Renal pelvis (tissue), 4 donors: Measurements from ENCODE around the gene MYCBP2. TPM values are rescaled to one million over a fixed set of nuclear protein-coding genes. Genes with fewer than 3 reads are reported as not detected.

Experiments
- DNase-seq: peaks from one replicate; pipeline ENCODE4 v3.0.0-alpha.2; 2013
- polyA plus RNA-seq, 3 donors: library from polyadenylated mRNA; unstranded; fragments of 120-200 nt; gene quantifications; one replicate each; pipeline ENCODE4 v1.2.1, GENCODE V29; 2013; ENCODE audit not compliant: insufficient read length in 3 of 3

Gene MYCBP2
- polyA plus RNA-seq, 3 donors = 61.7 to 78.0 (median 63.1) TPM

DNA sequence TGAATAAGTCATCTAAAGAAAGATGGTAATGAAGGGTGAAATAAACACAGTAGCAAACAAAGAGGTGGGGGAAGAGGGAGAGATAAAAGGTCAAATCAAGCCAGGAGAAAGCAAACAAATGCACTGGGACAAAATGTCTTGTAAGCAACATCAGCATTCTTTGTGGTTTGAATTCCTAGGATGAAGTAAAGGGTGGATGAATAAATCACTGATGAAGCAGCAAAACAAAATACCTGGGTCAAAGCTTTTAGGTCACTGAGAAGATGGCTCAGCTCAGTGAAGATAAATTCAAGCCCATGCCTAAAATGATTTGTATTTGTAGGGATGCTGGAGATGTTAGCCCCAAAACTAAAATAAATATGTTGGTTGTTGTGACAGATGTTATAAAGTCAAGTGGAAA, 213.4 kb downstream of the MYCBP2 start:
- DNase-seq = no peak

GRCh38 chr13:77105051-77105450, 221.8 kb downstream of the MYCBP2 start:
- DNase-seq = no peak

- no peak for DNase-seq
Measured at GRCh38 chr13:77099415-77099814, 227.5 kb downstream of the MYCBP2 start.

GRCh38 chr13:77095288-77095687, 231.6 kb downstream of the MYCBP2 start:
- no peak for DNase-seq

DNA sequence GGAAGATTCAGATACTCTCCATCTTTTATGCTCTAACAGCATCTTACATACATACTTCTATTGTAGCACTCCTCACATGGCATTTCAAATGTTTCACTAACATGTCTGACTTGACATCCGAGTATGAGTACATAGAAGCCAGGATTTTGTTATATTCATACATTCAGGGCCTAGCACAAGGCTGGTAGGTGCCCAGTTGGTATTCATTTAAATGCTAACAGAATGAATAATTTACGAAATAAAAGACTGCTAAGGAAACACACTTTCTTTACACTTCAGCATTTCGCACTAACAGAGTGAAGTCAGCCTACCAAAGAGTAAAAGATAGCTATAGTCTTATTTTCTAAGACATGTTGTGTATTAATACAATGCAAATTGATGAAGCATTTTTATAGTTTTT, 232.1 kb downstream of the MYCBP2 start:
- no peak for DNase-seq

- DNase-seq = no peak
Measured at GRCh38 chr13:77093735-77094134, 233.2 kb downstream of the MYCBP2 start.

DNA sequence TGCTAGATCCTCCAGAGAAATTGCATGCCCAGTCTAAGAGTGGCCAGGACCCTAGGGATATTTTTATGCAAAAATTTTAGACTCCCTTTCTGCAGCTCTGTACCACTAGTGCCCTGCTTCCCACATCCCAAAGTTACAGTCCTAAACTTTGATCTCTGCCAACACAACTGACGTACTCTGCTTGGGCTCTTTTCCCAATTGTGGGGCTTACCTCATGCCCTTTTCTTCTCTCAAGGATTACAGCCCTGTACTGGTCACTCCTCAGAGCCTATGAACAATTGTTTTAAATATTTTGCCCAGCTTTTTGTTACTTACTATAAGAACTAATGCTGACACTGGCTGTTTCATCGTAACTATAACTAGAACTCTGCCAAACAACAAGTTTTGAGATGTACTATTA, 242.1 kb downstream of the MYCBP2 start:
- DNase-seq = no peak

DNA sequence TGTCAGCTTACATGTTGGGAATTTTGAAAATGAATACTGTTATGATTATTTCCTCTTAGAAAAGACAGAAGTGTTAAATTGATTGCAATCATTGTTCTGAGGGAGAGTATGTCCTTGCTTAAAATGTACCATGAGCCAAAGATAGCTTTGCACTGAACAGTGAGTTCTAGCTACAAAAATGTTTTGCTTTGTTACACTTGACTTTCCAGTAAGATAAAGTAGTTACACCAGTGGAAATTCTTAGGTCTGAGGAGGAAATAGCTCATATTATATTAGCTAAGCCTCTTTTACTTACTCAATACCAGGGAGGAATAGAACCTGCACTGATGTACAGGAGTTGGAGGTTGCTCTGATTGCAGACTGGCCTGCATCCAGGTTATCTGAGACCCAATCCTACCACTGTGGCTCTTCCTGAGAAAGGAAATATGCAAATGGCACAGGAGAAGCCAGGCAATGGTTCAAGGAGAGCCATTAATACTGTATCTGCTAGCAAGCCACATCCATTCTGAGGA, 246.9 kb downstream of the MYCBP2 start:
- DNase-seq = no peak

DNA sequence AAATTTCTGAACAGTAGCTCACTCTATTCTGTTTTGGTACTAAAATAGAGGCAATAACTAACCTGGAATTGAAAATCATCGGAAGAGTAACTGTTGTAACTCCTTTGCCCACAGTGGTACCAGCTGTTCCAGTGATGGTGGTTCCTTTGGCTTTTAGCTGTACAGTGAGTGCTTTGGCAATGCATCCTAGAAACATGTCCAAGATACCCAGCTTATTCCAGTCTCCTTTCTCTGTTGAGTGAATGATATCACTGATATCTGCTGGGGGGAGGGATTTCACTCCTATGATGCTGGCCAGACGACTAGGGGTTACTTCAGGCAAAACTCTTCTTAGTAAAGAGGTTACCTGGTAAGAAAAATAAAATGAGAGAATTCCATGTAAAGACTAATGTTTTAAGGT, 259.4 kb downstream of the MYCBP2 start:
- no peak for DNase-seq

- DNase-seq = no peak
Measured at GRCh38 chr13:77065461-77066147, 261.3 kb downstream of the MYCBP2 start.

GRCh38 chr13:77062097-77062496, 264.8 kb downstream of the MYCBP2 start:
- no peak for DNase-seq

DNA sequence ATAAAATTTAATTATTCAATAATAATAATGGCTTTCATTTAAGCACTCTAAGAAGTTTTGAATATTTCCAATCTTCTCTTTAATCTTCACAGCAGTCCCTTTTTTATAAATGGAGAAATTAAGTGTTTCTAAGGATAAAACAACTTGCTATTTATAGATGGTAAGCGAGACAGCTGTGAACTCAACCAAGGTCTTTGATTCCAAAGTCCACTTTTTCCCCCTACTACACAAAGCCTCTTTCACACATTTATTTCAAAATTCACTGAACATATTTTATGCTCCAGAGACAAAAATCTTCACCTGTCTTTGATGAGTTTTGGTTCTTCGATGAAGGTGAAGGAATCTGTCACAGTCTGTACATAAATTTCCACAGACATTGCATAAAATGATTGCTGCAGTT, 265.5 kb downstream of the MYCBP2 start:
- DNase-seq = no peak

DNA sequence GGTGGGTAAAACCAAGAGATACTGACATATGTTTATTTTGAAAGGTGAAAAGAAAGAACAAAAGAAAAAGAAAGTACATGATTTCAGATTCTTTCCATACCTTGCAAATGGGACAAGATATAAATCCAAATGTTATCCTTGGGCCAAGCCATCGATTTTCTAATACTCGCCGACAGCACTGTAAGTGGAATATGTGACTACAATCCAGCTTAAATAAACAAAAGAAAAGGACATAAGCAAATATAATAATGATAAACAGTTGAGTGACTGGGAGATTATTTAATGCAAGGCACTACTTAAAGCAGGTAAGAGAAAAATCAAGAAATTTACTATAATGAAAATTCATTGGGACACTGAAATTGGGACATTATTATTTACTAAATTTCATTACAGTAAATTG, 270.0 kb downstream of the MYCBP2 start:
- DNase-seq = no peak

DNA sequence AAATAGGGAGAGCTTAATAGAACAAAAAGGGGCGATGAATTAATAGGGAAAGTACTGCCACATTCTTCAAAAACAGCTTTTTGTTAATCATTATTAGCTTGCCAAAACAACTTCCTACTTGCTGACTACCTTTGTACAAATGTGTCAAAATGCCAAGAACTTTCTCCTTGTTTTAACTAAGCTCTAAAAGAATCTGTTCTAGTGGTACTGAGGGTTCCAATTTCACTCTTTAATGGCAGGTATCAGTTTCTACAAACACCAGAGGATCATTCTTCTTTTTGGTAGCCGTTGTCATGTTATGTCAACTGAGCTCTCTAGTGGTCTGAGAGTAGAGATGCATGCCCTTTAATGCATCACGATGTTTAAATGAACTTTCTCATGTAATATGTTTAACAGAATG, 270.5 kb downstream of the MYCBP2 start:
- DNase-seq = peak; percentile 26

GRCh38 chr13:77055158-77055557, 271.7 kb downstream of the MYCBP2 start:
- DNase-seq = no peak

- DNase-seq = no peak
Measured at GRCh38 chr13:77053192-77053591, 273.7 kb downstream of the MYCBP2 start.

DNA sequence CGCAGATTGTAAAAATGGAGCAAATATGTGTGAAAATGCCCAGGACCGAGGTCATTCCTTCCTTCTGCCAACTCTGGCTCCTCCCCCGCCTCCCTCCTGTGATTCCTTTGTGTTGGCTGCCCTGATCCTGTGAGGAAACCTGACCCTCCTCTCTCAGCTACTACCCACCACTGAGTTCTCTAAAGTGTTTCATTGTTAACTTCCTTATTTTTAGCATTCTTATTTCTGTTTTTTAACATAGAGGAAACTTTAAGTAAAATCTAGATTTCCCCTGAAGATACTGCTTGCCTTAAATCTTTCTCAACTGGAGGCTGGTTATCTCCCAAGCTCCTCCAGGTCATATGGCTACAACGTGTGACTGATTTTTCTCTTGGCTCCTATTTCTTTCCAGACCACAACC, 278.2 kb downstream of the MYCBP2 start:
- DNase-seq = no peak

DNA sequence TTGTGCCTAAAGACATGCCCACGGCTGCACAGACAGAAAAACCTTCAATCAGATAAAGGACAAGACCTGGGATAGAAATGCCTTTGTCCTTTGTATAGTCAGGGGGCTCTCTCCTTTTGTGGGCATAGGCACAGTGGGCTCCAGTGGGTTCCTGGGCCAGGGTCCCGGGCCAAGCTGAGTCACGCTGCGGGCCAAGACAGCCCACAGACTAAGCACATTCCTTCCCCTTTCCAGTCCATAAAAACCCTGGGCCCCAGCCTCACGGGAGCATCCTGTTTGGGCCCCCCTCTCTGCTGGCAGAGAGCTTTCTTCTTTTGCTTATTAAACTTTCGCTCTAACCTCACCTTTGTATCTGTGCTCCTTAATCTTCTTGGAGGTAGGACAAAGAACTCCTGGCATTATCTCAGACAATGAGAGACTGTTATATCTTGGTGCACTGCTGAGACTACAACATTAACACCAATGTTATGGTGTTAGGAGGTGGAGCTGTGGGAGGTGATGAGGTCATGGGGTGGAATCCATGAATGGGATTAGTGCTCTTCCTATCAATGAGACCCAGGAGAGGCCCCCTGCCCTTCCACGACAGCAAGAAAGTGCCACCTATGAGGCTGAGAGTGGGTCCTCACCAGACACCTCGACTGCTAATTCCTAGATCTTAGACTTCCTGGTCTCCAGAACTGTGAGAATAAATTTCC, 279.1 kb downstream of the MYCBP2 start:
- DNase-seq = no peak

DNA sequence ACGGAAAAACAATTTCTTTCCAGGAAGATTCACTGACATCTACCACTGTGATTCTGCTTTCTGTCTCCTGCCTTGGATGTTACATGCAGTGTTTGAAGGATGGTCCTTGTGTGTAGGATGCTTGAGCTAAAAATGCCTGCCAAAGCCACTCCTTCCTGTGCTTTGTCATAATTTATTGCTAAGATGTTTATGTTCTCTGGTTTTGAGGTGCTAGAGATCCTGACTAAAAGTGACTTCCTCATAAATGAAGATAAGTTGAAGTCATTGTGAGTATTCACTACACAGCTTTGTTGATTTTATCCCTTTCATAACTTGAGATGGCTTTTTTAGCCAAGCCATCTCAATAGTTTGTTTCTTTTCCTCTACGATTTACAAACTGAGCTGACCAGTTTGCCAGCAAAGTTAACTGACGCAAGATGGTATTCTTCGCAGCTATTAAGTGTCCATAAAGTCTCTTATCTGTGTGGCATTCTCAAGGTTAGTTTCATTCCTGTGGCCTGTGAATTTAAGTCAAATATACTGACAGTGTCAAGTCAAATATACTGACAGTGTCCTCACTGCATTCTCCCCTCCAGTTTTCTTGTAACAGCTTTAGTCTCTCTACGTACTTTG, 284.2 kb downstream of the MYCBP2 start:
- no peak for DNase-seq

GRCh38 chr13:77040835-77041234, 286.1 kb downstream of the MYCBP2 start:
- DNase-seq = no peak

GRCh38 chr13:77040076-77040475, 286.8 kb downstream of the MYCBP2 start:
- DNase-seq = no peak

DNA sequence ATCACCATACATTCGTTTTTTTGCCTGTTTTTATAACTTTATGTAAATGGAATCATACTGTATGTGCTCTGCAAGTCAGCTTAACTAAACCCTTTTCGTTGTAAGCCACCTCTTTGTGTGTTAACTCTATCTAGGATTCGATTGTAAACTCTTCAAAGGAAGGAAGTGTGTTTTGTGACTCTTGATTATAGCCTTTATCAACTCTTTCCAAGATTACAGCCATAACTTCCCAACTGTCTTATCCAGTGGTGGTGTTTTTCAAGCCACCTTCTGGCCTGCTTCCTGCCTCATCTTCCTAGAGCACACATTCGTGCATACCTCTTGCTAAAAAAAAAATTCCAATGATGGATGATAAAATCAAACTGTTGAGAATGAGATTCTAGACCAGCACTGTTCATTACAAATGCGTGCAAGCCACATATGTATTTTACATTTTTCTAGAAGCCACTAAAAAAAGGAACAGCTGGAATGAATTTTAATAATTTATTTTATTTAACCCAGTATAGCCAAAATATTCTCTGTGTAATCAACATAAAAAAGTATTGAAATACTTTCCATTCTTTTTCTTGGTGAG, 287.9 kb downstream of the MYCBP2 start:
- DNase-seq = no peak

DNA sequence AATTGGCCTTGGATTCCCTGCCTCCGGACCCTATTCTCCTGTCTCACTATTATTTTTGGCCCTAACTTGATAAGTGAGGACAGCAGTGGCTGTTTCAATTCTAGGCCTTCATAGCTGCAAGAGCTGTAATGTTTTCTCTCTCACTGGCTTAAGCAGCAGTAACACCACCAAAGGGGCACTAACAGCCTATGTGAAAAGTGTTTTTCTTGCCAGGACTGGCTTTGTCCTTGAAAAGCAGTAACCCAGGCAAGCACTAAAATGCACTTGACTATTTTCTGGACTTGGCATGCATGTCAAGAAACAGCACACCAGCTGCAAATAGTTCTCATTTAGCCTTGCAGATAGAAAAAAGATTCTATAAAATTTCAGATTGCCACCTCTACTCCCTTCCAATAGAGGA, 290.6 kb downstream of the MYCBP2 start:
- no peak for DNase-seq
